ENCODE results near the gene R3HDML. TPM values are rescaled to one million over a fixed set of nuclear protein-coding genes. Genes with fewer than 3 reads are reported as not detected.

Gene R3HDML
- total and polyA plus RNA-seq, 9 of the 15 experiments (the other 6 are each of a cell fraction or from before 2014, with no cell fraction given) = not detected

DNA sequence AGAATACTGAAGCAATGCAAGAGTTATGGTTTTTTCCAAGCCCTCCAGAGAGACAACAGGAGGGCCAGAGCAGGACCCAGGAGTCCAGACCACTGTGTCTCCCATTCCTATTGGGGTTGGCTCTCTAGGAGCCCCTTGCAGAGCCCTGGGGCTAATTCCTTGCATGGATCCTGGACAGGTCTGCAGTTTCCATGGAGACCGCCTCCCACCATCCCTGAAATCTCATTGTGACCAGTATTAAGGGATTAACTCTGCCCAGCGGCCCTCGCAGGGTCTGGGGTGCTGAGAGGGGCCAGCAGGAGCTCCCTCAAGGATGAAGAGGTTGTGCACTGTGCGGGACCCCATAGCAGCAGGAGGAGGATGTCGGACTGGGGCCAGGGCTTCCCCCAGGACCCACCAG lies 53.4 kb downstream of the R3HDML start:
- H3K79me2 ChIP-seq (ENCODE audit: control insufficient read depth, insufficient read depth, low read length) = no peaks in the 10 kb centered on the region
- FAIRE-seq (no peak), ATAC-seq (no peak), DNase-seq (ENCODE audit: extremely low read depth in 1 of 4, low spot score in 3 of 4) (no peak)
- no TSS peak for BruUV-seq (replicated peaks)
- intact Hi-C loops (cut with micrococcal nuclease) (no loop called here), in situ Hi-C loops (cut with MboI) (no loop called here)
- H3K9ac ChIP-seq (ENCODE audit: insufficient read depth in 1 of 2, low read depth in 2 of 2, low read length in 2 of 2) = no peak overlapping the region
- H2AFZ ChIP-seq (ENCODE audit: low read depth, low read length) = no peak overlapping the region
- 38% methylated on average over 5 of the region's 5 CpGs for WGBS (ENCODE audit: insufficient coverage, low coverage, missing lambda C conversion rate)
- no peak overlapping the region for H3K4me3 ChIP-seq
- H3K4me2 ChIP-seq (ENCODE audit: insufficient read depth, low read length) = no peak overlapping the region
- H3K9me3 ChIP-seq (replicated peaks; ENCODE audit: control insufficient read depth, insufficient read depth, low read depth, low read length) = no peaks in the 10 kb centered on the region
- H3K36me3 ChIP-seq (ENCODE audit: control insufficient read depth, insufficient read depth, low read length) = no peaks in the 10 kb centered on the region
- peaks cover 13 to 21% of the 10 kb centered on the region in 2 experiments for H3K4me1 ChIP-seq (replicated peaks in 1 of 2; ENCODE audit: control insufficient read depth in 2 of 2, insufficient read depth in 2 of 2, low read length in 2 of 2)
- no peaks in the 10 kb centered on the region for H3K9me1 ChIP-seq (ENCODE audit: control insufficient read depth, insufficient read depth, low read length)
- H3K27ac ChIP-seq (ENCODE audit: extremely low read depth, low read depth, low read length) = no peak overlapping the region
- ChIA-PET CTCF (ENCODE audit: low intra/inter-chr PET ratio) (interaction anchor here (4.8 kb wide), 1 partner anchor 71 kb away, joined by 54 read pairs; no protein-coding TSS in a partner anchor), POLR2A (interaction anchor here (1.6 kb wide), 1 partner anchor 8 kb away, joined by 5 read pairs; no protein-coding TSS in a partner anchor)
- no peaks in the 10 kb centered on the region; the same call in 1 of the 2 replicates for H4K20me1 ChIP-seq (replicated peaks; ENCODE audit: control insufficient read depth, insufficient read depth, low read length)
- peaks cover 2 to 20% of the 10 kb centered on the region in 2 experiments; a peak in 2 of 5 replicates for H3K27me3 ChIP-seq (ENCODE audit: control insufficient read depth in 2 of 2, insufficient read depth in 2 of 2, low read length in 2 of 2)
- TF ChIP-seq RFX1 (IDR thresholded peaks at IDR 0.05) (0 out of 2 replicates have a peak, but pooled peaks have one; percentile 23), HDAC3 (IDR thresholded peaks at IDR 0.05; ENCODE audit: borderline replicate concordance, partially characterized antibody) (no peak), ZNF239 (CRISPR knock-in tag; IDR thresholded peaks at IDR 0.05) (no peak), EHMT2 (IDR thresholded peaks at IDR 0.05) (no peak)
- TF ChIP-seq, protein P1, sequence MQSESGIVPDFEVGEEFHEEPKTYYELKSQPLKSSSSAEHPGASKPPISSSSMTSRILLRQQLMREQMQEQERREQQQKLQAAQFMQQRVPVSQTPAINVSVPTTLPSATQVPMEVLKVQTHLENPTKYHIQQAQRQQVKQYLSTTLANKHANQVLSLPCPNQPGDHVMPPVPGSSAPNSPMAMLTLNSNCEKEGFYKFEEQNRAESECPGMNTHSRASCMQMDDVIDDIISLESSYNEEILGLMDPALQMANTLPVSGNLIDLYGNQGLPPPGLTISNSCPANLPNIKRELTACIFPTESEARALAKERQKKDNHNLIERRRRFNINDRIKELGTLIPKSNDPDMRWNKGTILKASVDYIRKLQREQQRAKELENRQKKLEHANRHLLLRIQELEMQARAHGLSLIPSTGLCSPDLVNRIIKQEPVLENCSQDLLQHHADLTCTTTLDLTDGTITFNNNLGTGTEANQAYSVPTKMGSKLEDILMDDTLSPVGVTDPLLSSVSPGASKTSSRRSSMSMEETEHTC (IDR thresholded peaks at IDR 0.05) = no peak
- TF ChIP-seq, protein P2, sequence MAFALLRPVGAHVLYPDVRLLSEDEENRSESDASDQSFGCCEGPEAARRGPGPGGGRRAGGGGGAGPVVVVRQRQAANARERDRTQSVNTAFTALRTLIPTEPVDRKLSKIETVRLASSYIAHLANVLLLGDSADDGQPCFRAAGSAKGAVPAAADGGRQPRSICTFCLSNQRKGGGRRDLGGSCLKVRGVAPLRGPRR (CRISPR knock-in tag; IDR thresholded peaks at IDR 0.05) = no peak

Measured in K562 (cell line).